HCT116 (cell line): Measurements from ENCODE around the gene LASP1NB.

Experiments
- CTCF ChIP-seq, 3 experiments: fragments of 200-600 bp in 1 of 3; sonication (generic) in 1 of 3; IDR thresholded peaks in 2 of 3; conservative IDR thresholded peaks in 1 of 3; 2 replicates each; pipeline ENCODE4 v1.5.1; 2012 to 2017; ENCODE audit warnings: low read depth in 2 of 3, low read length in 2 of 3, antibody characterized with exemption in 1 of 3, borderline replicate concordance in 1 of 3, control low read depth in 1 of 3, mild to moderate bottlenecking in 1 of 3, mixed read lengths in 1 of 3, mixed run types in 1 of 3, moderate library complexity in 1 of 3; ENCODE audit not compliant: insufficient read depth in 1 of 3
- EGR1 ChIP-seq: IDR thresholded peaks from 2 replicates; pipeline ENCODE4 v1.6.1; 2012; ENCODE audit warnings: low read depth
- MAX ChIP-seq: IDR thresholded peaks from 2 replicates; pipeline ENCODE4 v1.6.1; 2012
- POLR2A ChIP-seq: IDR thresholded peaks from 2 replicates; pipeline ENCODE4 v1.7.0; 2011; ENCODE audit warnings: borderline replicate concordance; ENCODE audit not compliant: insufficient read depth, insufficient read length; ENCODE audit errors: extremely low read depth
- RAD21 ChIP-seq: IDR thresholded peaks from 2 replicates; pipeline ENCODE4 v1.6.1; 2012; ENCODE audit warnings: low read depth, mild to moderate bottlenecking
- REST ChIP-seq: IDR thresholded peaks from 2 replicates; pipeline ENCODE4 v1.6.1; 2012; ENCODE audit warnings: low read depth
- ZNF274 ChIP-seq: fragments of 200-500 bp; sonication (Bioruptor generic); IDR thresholded peaks from 2 replicates; pipeline ENCODE4 v1.6.1; 2014; ENCODE audit warnings: mild to moderate bottlenecking, low read depth, low read length, inconsistent platforms

- TF ChIP-seq CTCF (IDR thresholded peaks at IDR 0.05 in 2 of 3, conservative IDR thresholded peaks at IDR 0.05 in 1 of 3; ENCODE audit: borderline replicate concordance in 1 of 3, insufficient read depth in 1 of 3, low read depth in 2 of 3, low read length in 2 of 3) (no peak), POLR2A (no peak), ZNF274 (no peak), MAX (no peak), REST (no peak), EGR1 (no peak), RAD21 (no peak)
Observed at GRCh38 chr17:38882870-38883269, 42.5 kb upstream of the LASP1NB start.
